SK-MEL-5 (cell line): ENCODE results near the gene EBF4. TPM values are rescaled to one million over a fixed set of nuclear protein-coding genes. Genes with fewer than 3 reads are reported as not detected.

Source experiments
- DNase-seq: peaks from one replicate; pipeline ENCODE4 v3.0.0-alpha.2; 2016; ENCODE audit warnings: low read depth, low spot score
- in situ Hi-C: cut with HindIII; loops from 2 replicates; pipeline ENCODE4 v1.10.0; 2016; ENCODE audit warnings: low sequenced_read_pairs, high pct_unique_total_duplicates, low pct_unique_long_range_greater_than_20kb
- polyA plus RNA-seq, 2 experiments: library from polyadenylated mRNA; depleted of rRNA; stranded (reverse); fragments of >200 nt; gene quantifications; 2 replicates each; pipeline ENCODE4 v1.2.3, GENCODE V29; 2015
- total RNA-seq: library from RNA; depleted of rRNA; stranded (reverse); fragments of >200 nt; shearing (Covaris generic); gene quantifications from 2 replicates; pipeline ENCODE4 v1.2.3, GENCODE V29; 2014; rRNA removed

Gene EBF4, protein sequence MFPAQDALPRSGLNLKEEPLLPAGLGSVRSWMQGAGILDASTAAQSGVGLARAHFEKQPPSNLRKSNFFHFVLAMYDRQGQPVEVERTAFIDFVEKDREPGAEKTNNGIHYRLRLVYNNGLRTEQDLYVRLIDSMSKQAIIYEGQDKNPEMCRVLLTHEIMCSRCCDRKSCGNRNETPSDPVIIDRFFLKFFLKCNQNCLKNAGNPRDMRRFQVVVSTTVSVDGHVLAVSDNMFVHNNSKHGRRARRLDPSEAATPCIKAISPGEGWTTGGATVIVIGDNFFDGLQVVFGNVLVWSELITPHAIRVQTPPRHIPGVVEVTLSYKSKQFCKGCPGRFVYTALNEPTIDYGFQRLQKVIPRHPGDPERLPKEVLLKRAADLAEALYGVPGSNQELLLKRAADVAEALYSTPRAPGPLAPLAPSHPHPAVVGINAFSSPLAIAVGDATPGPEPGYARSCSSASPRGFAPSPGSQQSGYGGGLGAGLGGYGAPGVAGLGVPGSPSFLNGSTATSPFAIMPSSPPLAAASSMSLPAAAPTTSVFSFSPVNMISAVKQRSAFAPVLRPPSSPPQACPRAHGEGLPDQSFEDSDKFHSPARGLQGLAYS
- total RNA-seq: 0.50 and 2.0 TPM in 2 replicates
- polyA plus RNA-seq (2015; cell fraction: cytosol; rRNA removed): 0.91 and 1.8 TPM in 2 replicates
- polyA plus RNA-seq (2015; cell fraction: nucleus; rRNA removed): 7.3 and 7.9 TPM in 2 replicates

- DNase-seq: peak; percentile 8
- in situ Hi-C loops: no loop called here
Observed at GRCh38 chr20:2692036-2692885, at the start of gene EBF4. Gene EBF4 (plus strand): TSS chr20:2692780. CDS start chr20:2693646, 866 bp downstream.

DNA sequence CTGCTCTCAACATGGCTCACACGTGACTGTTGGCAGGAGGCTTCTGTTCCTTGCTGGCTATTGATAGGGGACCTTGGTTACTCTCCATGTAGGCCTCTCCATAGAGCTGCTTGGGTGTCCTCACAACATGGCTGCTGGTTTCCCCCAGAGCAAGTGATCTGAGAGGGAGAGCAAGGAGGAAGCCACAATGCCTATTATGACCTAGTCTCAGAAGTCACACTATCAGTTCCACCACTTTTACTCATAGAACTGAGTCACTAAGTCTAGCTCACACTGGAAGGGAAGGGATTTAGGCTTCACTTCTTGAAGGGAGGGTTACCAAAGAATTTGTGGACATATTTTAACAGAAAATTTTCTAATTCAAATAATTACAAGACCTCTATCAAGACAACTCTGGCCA, 48.9 kb upstream of the EBF4 start:
- in situ Hi-C loops: no loop called here
- no peak for DNase-seq

DNA sequence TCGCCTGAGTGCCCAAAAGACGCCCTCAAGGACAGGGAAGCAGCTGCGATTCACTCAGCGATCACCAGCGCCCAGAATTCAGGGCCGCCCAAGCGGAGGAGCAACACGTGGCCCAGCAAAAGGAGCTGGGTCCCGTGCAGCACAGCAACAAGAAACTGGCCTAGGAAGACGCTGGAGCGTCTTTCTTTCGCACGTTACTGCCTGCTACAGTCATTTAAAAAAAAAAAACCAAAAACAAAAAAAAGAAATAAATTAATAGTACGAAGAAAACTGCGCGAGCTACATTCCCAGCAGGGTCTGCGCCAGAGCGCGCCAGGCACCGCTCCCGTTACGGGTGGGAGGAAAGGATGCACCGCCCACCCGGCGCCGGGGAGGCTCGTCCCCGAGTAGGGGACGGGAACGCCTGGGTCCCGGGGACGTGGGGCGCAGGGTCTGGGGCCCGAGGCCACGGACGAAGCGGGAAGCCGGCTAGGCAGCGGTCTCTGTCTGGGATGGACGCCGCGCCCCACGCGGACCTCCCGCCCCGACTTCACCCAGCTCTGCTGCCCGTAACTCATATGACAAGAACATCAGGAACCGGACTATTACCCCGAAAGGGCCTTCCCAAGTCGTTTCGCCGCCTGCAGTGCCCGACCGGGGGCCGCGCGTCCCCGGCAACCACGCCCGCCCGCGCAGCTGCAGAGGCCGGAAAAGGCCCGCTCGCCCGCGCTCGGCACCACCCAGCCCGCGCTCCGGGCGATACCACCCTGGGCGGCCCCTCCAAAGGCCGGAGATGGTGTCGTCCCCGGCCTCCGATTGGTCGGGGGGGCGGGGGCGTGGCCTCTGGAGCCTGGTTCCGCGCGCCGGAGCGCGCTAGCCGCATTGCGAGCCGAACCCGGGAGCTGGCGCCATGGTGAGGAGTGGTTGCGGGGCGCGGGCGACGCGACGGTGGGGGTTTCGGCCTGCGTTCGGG, 40.5 kb upstream of the EBF4 start, which contains the start of gene NOP56:
Gene NOP56 (plus strand): TSS at position 861 of the 952 bp plus-strand sequence. CDS start 29 bp downstream, at position 890.
- in situ Hi-C loops: no loop called here
- DNase-seq: peak; percentile 92

- in situ Hi-C loops: no loop called here
- DNase-seq: no peak
Observed at GRCh38 chr20:2652724-2653555, 39.6 kb upstream of the EBF4 start.

GRCh38 chr20:2653556-2654383, 38.8 kb upstream of the EBF4 start:
- DNase-seq: no peak
- in situ Hi-C loops: no loop called here

DNA sequence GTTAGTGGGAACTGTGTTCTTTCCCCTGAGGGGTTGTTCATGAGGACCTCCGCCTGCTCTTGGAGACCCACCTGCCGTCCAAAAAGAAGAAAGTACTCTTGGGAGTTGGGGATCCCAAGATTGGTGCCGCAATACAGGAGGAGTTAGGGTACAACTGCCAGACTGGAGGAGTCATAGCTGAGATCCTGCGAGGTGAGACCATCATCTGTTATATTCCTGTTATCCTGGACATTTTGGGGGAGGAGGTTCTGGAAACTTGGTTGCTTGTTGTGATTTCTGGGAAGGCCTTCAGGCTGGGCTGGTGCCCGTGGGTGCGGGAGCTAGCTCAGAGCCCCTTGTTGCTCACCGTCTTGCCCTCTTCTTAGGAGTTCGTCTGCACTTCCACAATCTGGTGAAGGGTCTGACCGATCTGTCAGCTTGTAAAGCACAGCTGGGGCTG, 38.2 kb upstream of the EBF4 start:
- no peak for DNase-seq
- in situ Hi-C loops: no loop called here

DNA sequence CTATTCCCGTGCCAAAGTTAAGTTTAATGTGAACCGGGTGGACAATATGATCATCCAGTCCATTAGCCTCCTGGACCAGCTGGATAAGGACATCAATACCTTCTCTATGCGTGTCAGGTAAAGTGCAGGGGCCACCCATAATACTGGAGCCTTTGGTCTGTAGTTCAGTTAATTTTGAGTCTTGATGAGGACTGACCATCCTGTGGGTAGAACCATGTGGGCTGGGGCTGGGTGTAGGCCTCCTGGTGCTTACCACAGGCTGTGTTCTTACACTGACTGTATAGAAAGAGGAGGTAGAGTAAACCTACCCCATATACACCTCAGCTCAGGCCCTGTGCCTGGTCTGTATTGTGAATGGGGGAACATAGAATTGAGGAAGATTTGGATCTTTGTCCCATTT, 37.7 kb upstream of the EBF4 start:
- no peak for DNase-seq
- in situ Hi-C loops: no loop called here

DNA sequence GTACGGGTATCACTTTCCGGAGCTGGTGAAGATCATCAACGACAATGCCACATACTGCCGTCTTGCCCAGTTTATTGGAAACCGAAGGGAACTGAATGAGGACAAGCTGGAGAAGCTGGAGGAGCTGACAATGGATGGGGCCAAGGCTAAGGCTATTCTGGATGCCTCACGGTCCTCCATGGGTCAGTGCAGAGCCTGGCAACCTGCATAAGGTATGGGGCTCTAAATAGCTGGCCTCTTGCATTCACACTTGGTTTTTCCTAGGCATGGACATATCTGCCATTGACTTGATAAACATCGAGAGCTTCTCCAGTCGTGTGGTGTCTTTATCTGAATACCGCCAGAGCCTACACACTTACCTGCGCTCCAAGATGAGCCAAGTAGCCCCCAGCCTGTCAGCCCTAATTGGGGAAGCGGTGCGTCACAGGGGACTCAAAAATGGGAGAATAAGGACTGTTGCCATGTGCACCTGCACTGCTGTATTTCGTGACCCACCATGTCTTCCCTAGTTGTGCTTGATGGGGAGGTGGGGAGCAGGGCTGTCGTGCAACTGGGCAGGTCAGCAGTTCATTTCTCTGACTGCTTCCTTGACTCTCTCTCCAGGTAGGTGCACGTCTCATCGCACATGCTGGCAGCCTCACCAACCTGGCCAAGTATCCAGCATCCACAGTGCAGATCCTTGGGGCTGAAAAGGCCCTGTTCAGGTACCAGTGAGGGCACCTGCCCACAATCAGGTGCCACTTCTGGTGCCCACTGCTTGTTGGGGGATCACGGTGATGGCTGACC, 37.1 kb upstream of the EBF4 start:
- in situ Hi-C loops: no loop called here
- no peak for DNase-seq

DNA sequence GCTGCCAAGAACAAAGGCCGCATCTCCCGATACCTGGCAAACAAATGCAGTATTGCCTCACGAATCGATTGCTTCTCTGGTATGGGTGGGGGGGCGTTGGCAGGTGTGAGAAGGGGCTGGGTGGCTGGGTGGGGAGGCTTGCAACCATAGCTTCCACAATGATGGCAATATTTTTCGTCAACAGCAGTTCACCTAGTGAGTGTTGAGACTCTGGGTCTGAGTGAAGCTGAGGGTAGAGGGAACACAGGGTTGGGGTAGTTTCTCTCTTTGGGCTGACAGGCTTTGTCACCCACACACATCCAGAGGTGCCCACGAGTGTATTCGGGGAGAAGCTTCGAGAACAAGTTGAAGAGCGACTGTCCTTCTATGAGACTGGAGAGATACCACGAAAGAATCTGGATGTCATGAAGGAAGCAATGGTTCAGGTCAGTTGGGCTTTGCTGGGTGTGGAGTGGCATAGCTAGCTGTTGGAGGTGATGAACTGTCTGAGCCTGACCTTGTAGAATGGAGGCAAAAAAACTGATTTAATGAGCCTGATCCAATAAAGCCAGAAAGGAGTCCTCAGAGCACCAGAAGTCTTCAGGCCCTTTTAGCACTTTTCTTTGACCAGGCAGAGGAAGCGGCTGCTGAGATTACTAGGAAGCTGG, 36.0 kb upstream of the EBF4 start:
- in situ Hi-C loops: no loop called here
- DNase-seq: no peak

DNA sequence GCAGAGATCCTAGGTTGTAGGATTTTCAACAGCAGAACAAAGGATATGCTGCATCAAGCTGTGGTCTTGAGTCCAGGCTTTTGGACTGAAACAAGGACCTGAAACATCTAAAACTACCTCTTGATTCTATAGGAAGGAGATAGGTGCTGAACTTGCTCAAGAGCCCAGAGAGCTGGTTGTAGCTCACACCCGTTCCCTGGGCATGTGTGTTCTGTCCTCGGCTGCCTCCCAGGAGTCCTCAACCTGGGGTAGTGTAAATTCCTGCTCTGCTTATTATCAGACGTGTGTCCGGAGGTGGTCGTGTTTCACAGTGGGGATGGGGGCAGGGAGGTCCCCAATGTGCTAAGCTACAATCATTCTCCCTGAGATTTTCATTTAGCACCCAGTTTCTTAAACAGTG, 35.3 kb upstream of the EBF4 start:
- in situ Hi-C loops: no loop called here
- no peak for DNase-seq

DNA sequence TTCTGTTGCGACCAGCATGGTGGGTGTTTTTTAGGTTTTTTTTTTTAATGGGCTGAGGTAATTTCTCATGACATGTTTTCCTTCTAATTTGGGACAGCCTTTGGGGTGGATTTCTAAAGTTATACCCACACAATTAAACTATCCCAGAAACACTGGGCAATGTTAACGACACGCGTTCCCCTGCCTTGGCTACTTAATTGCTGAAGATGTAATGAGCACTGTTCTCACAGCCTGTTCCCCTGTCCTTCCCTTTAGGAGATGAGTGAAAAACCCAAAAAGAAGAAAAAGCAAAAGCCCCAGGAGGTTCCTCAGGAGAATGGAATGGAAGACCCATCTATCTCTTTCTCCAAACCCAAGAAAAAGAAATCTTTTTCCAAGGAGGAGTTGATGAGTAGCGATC, 34.9 kb upstream of the EBF4 start:
- in situ Hi-C loops: no loop called here
- no peak for DNase-seq

DNA sequence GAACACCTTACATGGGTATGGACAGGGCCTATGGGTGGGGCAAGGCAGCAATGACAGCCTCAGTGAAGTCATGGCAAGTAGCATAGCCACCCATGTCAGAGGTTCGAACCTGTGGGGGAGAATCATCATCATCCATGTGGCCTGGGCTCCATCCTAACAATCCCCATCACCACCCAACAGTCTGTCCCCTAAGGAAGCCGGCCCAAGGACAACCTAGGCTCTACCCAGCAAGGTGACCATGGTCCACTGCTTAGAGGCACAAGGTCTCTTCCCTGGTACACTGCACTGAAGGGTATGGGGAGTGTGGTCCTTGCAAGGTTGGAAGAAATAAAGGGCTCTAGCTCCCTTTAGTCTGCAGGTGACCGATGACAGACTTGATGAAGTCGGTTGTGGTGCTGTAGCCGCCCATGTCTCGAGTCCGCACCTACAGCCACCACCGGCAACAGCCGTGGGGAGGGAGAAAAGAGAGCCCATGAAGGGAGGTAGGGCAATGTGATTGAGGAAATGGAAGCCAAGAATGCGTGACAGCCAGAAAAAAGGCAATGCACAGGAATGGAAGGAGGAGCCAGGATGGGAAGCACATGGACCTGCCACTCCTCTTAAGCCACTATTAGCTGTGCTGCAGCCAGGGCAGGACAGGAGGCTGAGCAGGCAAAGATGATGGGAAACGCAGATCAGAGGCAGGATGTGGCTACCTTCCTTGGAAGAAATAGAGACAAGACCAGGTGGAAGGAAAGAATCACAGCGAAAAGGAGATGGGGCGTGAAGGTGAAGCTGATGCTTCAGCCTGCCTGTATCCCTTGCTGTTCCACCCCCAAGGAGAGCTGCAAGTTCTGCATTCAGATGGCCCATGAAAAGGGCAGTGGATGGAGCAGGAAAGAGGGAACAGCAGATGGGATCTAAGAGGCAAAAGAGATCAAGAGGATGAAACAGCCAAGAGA, 33.9 kb upstream of the EBF4 start:
- peak; percentile 30 for DNase-seq
- in situ Hi-C loops: no loop called here

GRCh38 chr20:2659547-2659946, 33.0 kb upstream of the EBF4 start:
- in situ Hi-C loops: no loop called here
- DNase-seq: no peak
